Endothelial cell (in vitro differentiated cells): ENCODE data around the gene SERPINB13. TPM values are rescaled to one million over a fixed set of nuclear protein-coding genes. Genes with fewer than 3 reads are reported as not detected.
"Not testable (repeated sequence)": the region's sequence is repeated elsewhere in the genome, so short reads cannot be mapped to it uniquely, and the experiment has no call there.

Experiments
- DNase-seq: peaks from one replicate; pipeline ENCODE4 v3.0.0; 2021; ENCODE audit warnings: low spot score
- H3K27ac Mint-ChIP-seq: one replicate; pipeline ENCODE4 v1.8.0; 2021; ENCODE audit warnings: mixed read lengths, inconsistent platforms; ENCODE audit not compliant: unreplicated experiment
- H3K27me3 Mint-ChIP-seq: one replicate; pipeline ENCODE4 v1.8.0; 2021; ENCODE audit warnings: mild to moderate bottlenecking, moderate library complexity, mixed read lengths, inconsistent platforms; ENCODE audit not compliant: unreplicated experiment
- H3K36me3 Mint-ChIP-seq: one replicate; pipeline ENCODE4 v1.8.0; 2021; ENCODE audit warnings: mild to moderate bottlenecking, low read depth, mixed read lengths, inconsistent platforms; ENCODE audit not compliant: unreplicated experiment
- H3K4me1 Mint-ChIP-seq: one replicate; pipeline ENCODE4 v1.8.0; 2021; ENCODE audit warnings: mild to moderate bottlenecking, mixed read lengths, inconsistent platforms; ENCODE audit not compliant: unreplicated experiment
- H3K4me3 Mint-ChIP-seq: one replicate; pipeline ENCODE4 v1.8.0; 2021; ENCODE audit warnings: mild to moderate bottlenecking, mixed read lengths, inconsistent platforms; ENCODE audit not compliant: unreplicated experiment
- H3K9me3 Mint-ChIP-seq: one replicate; pipeline ENCODE4 v1.8.0; 2021; ENCODE audit warnings: mixed read lengths, inconsistent platforms; ENCODE audit not compliant: unreplicated experiment
- CTCF ChIP-seq: fragments of 200-600 bp; sonication (generic); IDR thresholded peaks from one replicate; pipeline ENCODE4 v1.5.0; 2021; ENCODE audit warnings: antibody characterized with exemption; ENCODE audit not compliant: unreplicated experiment
- total RNA-seq: library from RNA; stranded (reverse); fragmentation: NEBNext Ultra II Directional; extraction: Animal tissue kit (Norgen Biotek cat#: 25700); gene quantifications from one replicate; pipeline ENCODE4 v1.2.1, GENCODE V29; 2021; ENCODE audit not compliant: unreplicated experiment

The SERPINB13 gene
- total RNA-seq, 1 donor from 2014 or later: not detected

GRCh38 chr18:63624863-63625262 is 37.7 kb downstream of the SERPINB13 start:
- no peak overlapping the region for H3K27ac Mint-ChIP-seq
- peak overlapping the region; percentile 17 for H3K4me3 Mint-ChIP-seq
- TF ChIP-seq CTCF: no peak
- H3K27me3 Mint-ChIP-seq: no peaks in the 10 kb centered on the region
- peaks cover 16% of the 10 kb centered on the region for H3K9me3 Mint-ChIP-seq
- peaks cover 13% of the 10 kb centered on the region for H3K36me3 Mint-ChIP-seq
- DNase-seq: no peak
- no peaks in the 10 kb centered on the region for H3K4me1 Mint-ChIP-seq

GRCh38 chr18:63626431-63626830 is 39.3 kb downstream of the SERPINB13 start:
- no peaks in the 10 kb centered on the region for H3K4me1 Mint-ChIP-seq
- H3K27me3 Mint-ChIP-seq: no peaks in the 10 kb centered on the region
- no peak overlapping the region for H3K27ac Mint-ChIP-seq
- no peak for TF ChIP-seq CTCF
- DNase-seq: no peak
- H3K9me3 Mint-ChIP-seq: peaks cover 16% of the 10 kb centered on the region
- H3K36me3 Mint-ChIP-seq: peaks cover 13% of the 10 kb centered on the region
- no peak overlapping the region for H3K4me3 Mint-ChIP-seq

- Mint-ChIP-seq H3K27ac (no peak overlapping the region), H3K4me1 (no peaks in the 10 kb centered on the region), H3K9me3 (peaks cover 16% of the 10 kb centered on the region), H3K27me3 (no peaks in the 10 kb centered on the region), H3K4me3 (no peak overlapping the region), H3K36me3 (peaks cover 13% of the 10 kb centered on the region)
- no peak for DNase-seq
- no peak for TF ChIP-seq CTCF
Observed at GRCh38 chr18:63627819-63628218, 40.7 kb downstream of the SERPINB13 start.

- H3K9me3 Mint-ChIP-seq: no peaks in the 10 kb centered on the region
- no peak overlapping the region for H3K4me3 Mint-ChIP-seq
- H3K27me3 Mint-ChIP-seq: no peaks in the 10 kb centered on the region
- H3K36me3 Mint-ChIP-seq: no peaks in the 10 kb centered on the region
- H3K4me1 Mint-ChIP-seq: peaks cover 10% of the 10 kb centered on the region
- no peak overlapping the region for H3K27ac Mint-ChIP-seq
- no peak for DNase-seq
- TF ChIP-seq CTCF: no peak
Observed at GRCh38 chr18:63637703-63638102, 50.6 kb downstream of the SERPINB13 start.

GRCh38 chr18:63641157-63641680 is 54.1 kb downstream of the SERPINB13 start:
- H3K4me3 Mint-ChIP-seq, H3K36me3 Mint-ChIP-seq, H3K27me3 Mint-ChIP-seq, H3K27ac Mint-ChIP-seq, DNase-seq, H3K9me3 Mint-ChIP-seq: not testable (repeated sequence)
- peaks cover 12% of the 10 kb centered on the region for H3K4me1 Mint-ChIP-seq

GRCh38 chr18:63642668-63643356 is 55.7 kb downstream of the SERPINB13 start:
- not testable (repeated sequence) for H3K36me3 Mint-ChIP-seq, H3K27me3 Mint-ChIP-seq, H3K27ac Mint-ChIP-seq, DNase-seq, H3K9me3 Mint-ChIP-seq, H3K4me3 Mint-ChIP-seq
- peaks cover 15% of the 10 kb centered on the region for H3K4me1 Mint-ChIP-seq

- Mint-ChIP-seq H3K4me1 (peaks cover 15% of the 10 kb centered on the region), H3K27ac (peak within 1 kb of the TSS; percentile 42)
- DNase-seq, H3K9me3 Mint-ChIP-seq, H3K4me3 Mint-ChIP-seq, H3K36me3 Mint-ChIP-seq, H3K27me3 Mint-ChIP-seq: not testable (repeated sequence)
Observed at GRCh38 chr18:63644142-63644541, 57.0 kb downstream of the SERPINB13 start, which contains the start of gene SERPINB4. Gene SERPINB4 (minus strand): TSS chr18:63644256. CDS start chr18:63643577, 679 bp downstream.

GRCh38 chr18:63644694-63645093 is 57.6 kb downstream of the SERPINB13 start:
- not testable (repeated sequence) for H3K36me3 Mint-ChIP-seq, H3K27me3 Mint-ChIP-seq, DNase-seq, H3K9me3 Mint-ChIP-seq, H3K27ac Mint-ChIP-seq, H3K4me3 Mint-ChIP-seq
- H3K4me1 Mint-ChIP-seq: peaks cover 15% of the 10 kb centered on the region
